Hepatocyte (in vitro differentiated cells): ENCODE results near the gene LRCOL1. TPM values are rescaled to one million over a fixed set of nuclear protein-coding genes. Genes with fewer than 3 reads are reported as not detected.
A peak's percentile ranks its signal among the peaks of the same experiment; 100 is the strongest.

Experiments
- DNase-seq: peaks from one replicate; pipeline ENCODE4 v3.0.0-alpha.2; 2016; ENCODE audit warnings: low spot score
- H2AFZ ChIP-seq: fragments of 200-600 bp; sonication (generic); 2 replicates; pipeline ENCODE4 v1.6.0; 2016; ENCODE audit warnings: antibody characterized with exemption, mild to moderate bottlenecking
- H3K27ac ChIP-seq: fragments of 200-600 bp; sonication (generic); 2 replicates; pipeline ENCODE4 v1.5.1; 2016; ENCODE audit warnings: mild to moderate bottlenecking
- H3K27me3 ChIP-seq: fragments of 200-600 bp; sonication (generic); 2 replicates; pipeline ENCODE4 v1.6.1; 2016
- H3K36me3 ChIP-seq: fragments of 200-600 bp; sonication (generic); replicated peaks from 2 replicates; pipeline ENCODE4 v1.5.1; 2016; ENCODE audit warnings: low read depth; ENCODE audit not compliant: insufficient read depth
- H3K4me1 ChIP-seq: fragments of 200-600 bp; sonication (generic); 2 replicates; pipeline ENCODE4 v1.5.1; 2016; ENCODE audit warnings: mild to moderate bottlenecking, moderate library complexity; ENCODE audit not compliant: insufficient read depth
- H3K4me2 ChIP-seq: fragments of 200-600 bp; sonication (generic); 2 replicates; pipeline ENCODE4 v1.6.0; 2016
- H3K4me3 ChIP-seq: fragments of 200-600 bp; sonication (generic); 2 replicates; pipeline ENCODE4 v1.5.1; 2016; ENCODE audit warnings: mild to moderate bottlenecking
- H3K79me2 ChIP-seq: fragments of 200-600 bp; sonication (generic); 2 replicates; pipeline ENCODE4 v1.6.0; 2017; ENCODE audit warnings: mild to moderate bottlenecking
- H3K9me2 ChIP-seq: fragments of 200-600 bp; sonication (generic); replicated peaks from 2 replicates; pipeline ENCODE4 v1.6.0; 2017; ENCODE audit warnings: mild to moderate bottlenecking; ENCODE audit not compliant: insufficient read depth
- H3K9me3 ChIP-seq: fragments of 200-600 bp; sonication (generic); 2 replicates; pipeline ENCODE4 v1.5.1; 2016; ENCODE audit warnings: low read depth, mild to moderate bottlenecking
- H4K20me1 ChIP-seq: fragments of 200-600 bp; sonication (generic); 2 replicates; pipeline ENCODE4 v1.6.0; 2016; ENCODE audit warnings: mild to moderate bottlenecking; ENCODE audit not compliant: insufficient read depth, poor library complexity, severe bottlenecking
- EZH2 ChIP-seq: fragments of 200-600 bp; sonication (generic); IDR thresholded peaks from 2 replicates; pipeline ENCODE4 v1.6.1; 2016; ENCODE audit warnings: antibody characterized with exemption, mild to moderate bottlenecking, borderline replicate concordance
- EZH2phosphoT487 ChIP-seq: fragments of 200-600 bp; sonication (generic); IDR thresholded peaks from one replicate; pipeline ENCODE4 v1.6.1; 2018; ENCODE audit warnings: antibody characterized with exemption, mild to moderate bottlenecking, low read depth, moderate library complexity; ENCODE audit not compliant: unreplicated experiment, severe bottlenecking
- WGBS: methylation state at CpG from one replicate; pipeline ENCODE4 v1.1.6; 2016; ENCODE audit warnings: low lambda C conversion rate; ENCODE audit errors: missing lambda C conversion rate; 5-methylcytosine and 5-hydroxymethylcytosine counted together
- polyA plus RNA-seq: library from polyadenylated mRNA; unstranded; fragments of >200 nt; fragmentation: Nextera tagmentation; extraction: Ambion mirVana; gene quantifications from 2 replicates; pipeline ENCODE4 v1.2.1, GENCODE V29; 2016
- total RNA-seq: library from RNA; depleted of rRNA; stranded (reverse); fragments of >200 nt; gene quantifications from 2 replicates; pipeline ENCODE4 v1.2.3, GENCODE V29; 2014
- TF ChIP-seq, protein P1 (sequence below): fragments of 200-600 bp; sonication (generic); IDR thresholded peaks from 2 replicates; pipeline ENCODE4 v1.5.1; 2016; ENCODE audit warnings: antibody characterized with exemption, mild to moderate bottlenecking; ENCODE audit not compliant: poor library complexity

LRCOL1 gene
- total and polyA plus RNA-seq, 2 experiments from 2014 or later, result 0.28 TPM; not detected in 1

DNA sequence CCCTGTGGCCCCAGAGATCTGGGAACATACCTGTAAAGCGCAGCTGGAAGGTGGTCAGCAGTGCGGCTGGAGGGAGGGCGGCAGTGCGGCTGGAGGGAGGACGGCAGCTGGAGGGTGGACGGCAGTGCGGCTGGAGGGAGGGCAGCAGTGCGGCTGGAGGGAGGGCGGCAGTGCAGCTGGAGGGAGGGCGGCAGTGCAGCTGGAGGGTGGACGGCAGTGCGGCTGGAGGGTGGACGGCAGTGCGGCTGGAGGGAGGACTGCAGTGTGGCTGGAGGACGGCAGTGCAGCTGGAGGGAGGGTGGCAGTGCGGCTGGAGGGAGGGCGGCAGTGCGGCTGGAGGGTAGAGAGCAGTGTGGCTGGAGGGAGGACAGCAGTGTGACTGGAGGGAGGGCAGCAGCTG lies 23.5 kb downstream of the LRCOL1 start:
- H3K9me3 ChIP-seq, result no peaks in the 10 kb centered on the region
- H3K9me2 ChIP-seq, result no peaks in the 10 kb centered on the region
- H4K20me1 ChIP-seq, result peaks cover 6% of the 10 kb centered on the region
- no peaks in the 10 kb centered on the region for H3K4me1 ChIP-seq
- no peak for TF ChIP-seq EZH2phosphoT487
- TF ChIP-seq, protein P1, sequence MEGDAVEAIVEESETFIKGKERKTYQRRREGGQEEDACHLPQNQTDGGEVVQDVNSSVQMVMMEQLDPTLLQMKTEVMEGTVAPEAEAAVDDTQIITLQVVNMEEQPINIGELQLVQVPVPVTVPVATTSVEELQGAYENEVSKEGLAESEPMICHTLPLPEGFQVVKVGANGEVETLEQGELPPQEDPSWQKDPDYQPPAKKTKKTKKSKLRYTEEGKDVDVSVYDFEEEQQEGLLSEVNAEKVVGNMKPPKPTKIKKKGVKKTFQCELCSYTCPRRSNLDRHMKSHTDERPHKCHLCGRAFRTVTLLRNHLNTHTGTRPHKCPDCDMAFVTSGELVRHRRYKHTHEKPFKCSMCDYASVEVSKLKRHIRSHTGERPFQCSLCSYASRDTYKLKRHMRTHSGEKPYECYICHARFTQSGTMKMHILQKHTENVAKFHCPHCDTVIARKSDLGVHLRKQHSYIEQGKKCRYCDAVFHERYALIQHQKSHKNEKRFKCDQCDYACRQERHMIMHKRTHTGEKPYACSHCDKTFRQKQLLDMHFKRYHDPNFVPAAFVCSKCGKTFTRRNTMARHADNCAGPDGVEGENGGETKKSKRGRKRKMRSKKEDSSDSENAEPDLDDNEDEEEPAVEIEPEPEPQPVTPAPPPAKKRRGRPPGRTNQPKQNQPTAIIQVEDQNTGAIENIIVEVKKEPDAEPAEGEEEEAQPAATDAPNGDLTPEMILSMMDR, result no peak
- H3K27me3 ChIP-seq, result peaks cover 8% of the 10 kb centered on the region
- WGBS, result 100% methylated on average over 2 of the region's 18 CpGs
- no peaks in the 10 kb centered on the region for H3K79me2 ChIP-seq
- no peak overlapping the region for H3K4me2 ChIP-seq
- no peak overlapping the region for H3K27ac ChIP-seq
- H2AFZ ChIP-seq, result no peak overlapping the region
- no peak for DNase-seq
- no peaks in the 10 kb centered on the region for H3K36me3 ChIP-seq
- no peak overlapping the region for H3K4me3 ChIP-seq

DNA sequence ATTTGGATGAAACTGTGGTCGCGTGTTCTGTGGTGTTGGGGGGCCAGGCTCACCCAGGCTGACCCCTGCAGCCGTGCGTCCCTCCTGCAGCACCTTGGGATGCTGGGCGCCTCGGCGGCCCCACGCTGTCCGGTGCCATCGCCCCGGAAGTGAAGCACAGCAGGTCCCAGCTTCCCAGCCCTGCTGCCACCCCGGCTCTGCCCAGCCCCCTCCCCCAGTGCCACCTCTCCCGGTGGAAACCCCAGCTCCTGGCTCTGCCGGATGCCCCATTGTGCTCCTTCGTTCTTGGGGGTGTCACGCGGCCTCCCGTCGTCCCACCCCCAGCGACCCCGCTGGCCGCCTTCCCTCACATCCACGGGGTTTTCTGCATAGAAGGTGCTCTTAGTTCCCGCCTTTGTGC lies 25.2 kb downstream of the LRCOL1 start:
- no peak for TF ChIP-seq EZH2
- TF ChIP-seq, protein P1, result no peak
- no peak for TF ChIP-seq EZH2phosphoT487
- H3K4me2 ChIP-seq, result no peak overlapping the region
- no peak overlapping the region for H2AFZ ChIP-seq
- no peak for DNase-seq
- peaks cover 12% of the 10 kb centered on the region for H3K27me3 ChIP-seq
- H3K9me2 ChIP-seq, result no peaks in the 10 kb centered on the region
- H3K79me2 ChIP-seq, result no peaks in the 10 kb centered on the region
- WGBS, result 89% methylated on average over 14 of the region's 24 CpGs
- H3K9me3 ChIP-seq, result no peaks in the 10 kb centered on the region
- H3K27ac ChIP-seq, result no peak overlapping the region
- no peak overlapping the region for H3K4me3 ChIP-seq
- H3K4me1 ChIP-seq, result no peaks in the 10 kb centered on the region
- peaks cover 8% of the 10 kb centered on the region for H4K20me1 ChIP-seq
- H3K36me3 ChIP-seq, result no peaks in the 10 kb centered on the region

DNA sequence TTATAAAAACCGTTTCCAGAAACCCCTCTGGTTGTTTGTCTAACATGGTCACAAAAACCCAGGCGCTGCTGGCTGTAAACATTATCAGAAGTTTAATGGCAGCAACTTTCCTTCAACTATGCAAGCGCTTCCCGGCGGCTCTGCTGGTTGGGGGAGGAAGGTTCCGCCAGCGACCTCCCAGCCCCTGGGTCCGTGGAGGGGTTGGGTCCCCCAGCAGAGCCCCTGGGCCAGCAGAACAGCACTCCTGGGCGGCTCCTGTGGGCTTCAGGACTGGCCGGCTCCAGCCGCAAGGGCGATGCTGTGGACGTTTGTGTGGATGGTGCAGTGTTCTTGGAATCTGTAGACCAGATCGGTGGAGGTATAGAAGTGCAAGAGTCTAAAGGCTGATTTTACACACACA lies 26.0 kb downstream of the LRCOL1 start:
- no peak overlapping the region for H2AFZ ChIP-seq
- H3K4me1 ChIP-seq, result no peaks in the 10 kb centered on the region
- DNase-seq, result no peak
- H3K79me2 ChIP-seq, result no peaks in the 10 kb centered on the region
- no peak for TF ChIP-seq EZH2
- TF ChIP-seq EZH2phosphoT487, result no peak
- TF ChIP-seq, protein P1, result no peak
- no peaks in the 10 kb centered on the region for H3K9me2 ChIP-seq
- H3K4me3 ChIP-seq, result no peak overlapping the region
- no peak overlapping the region for H3K27ac ChIP-seq
- 75% methylated on average over 14 of the region's 14 CpGs for WGBS
- H3K9me3 ChIP-seq, result no peaks in the 10 kb centered on the region
- peaks cover 8% of the 10 kb centered on the region for H4K20me1 ChIP-seq
- peaks cover 12% of the 10 kb centered on the region for H3K27me3 ChIP-seq
- no peak overlapping the region for H3K4me2 ChIP-seq
- H3K36me3 ChIP-seq, result no peaks in the 10 kb centered on the region

DNA sequence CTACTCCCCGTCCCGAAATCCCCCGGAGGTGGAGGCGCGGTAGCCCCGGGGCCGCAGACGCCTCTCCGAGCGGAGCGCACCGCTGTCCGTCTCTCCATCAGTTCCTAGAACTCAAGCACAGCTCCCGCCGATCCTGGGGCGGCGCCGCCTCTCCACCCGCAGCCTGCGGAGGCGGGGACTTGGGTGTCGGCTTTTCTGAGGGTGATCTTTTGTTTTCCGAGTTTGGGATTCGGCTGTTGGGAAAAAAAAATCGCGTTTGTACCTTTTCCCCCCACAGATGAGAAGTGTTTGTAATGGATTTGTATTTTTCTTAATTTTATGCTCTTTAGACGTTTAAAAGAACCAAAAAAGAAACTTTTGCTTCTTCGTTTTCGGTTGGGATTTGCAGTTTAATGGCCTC lies 26.6 kb downstream of the LRCOL1 start:
- no peaks in the 10 kb centered on the region for H3K36me3 ChIP-seq
- no peak overlapping the region for H3K27ac ChIP-seq
- no peaks in the 10 kb centered on the region for H3K9me2 ChIP-seq
- peaks cover 8% of the 10 kb centered on the region for H4K20me1 ChIP-seq
- H3K79me2 ChIP-seq, result no peaks in the 10 kb centered on the region
- H3K27me3 ChIP-seq, result peaks cover 12% of the 10 kb centered on the region
- H3K4me3 ChIP-seq, result no peak overlapping the region
- H3K4me1 ChIP-seq, result no peaks in the 10 kb centered on the region
- no peak for DNase-seq
- no peaks in the 10 kb centered on the region for H3K9me3 ChIP-seq
- 42% methylated on average over 27 of the region's 29 CpGs for whole genome bisulfite sequencing
- no peak overlapping the region for H2AFZ ChIP-seq
- H3K4me2 ChIP-seq, result no peak overlapping the region
- TF ChIP-seq, protein P1, result no peak
- TF ChIP-seq EZH2phosphoT487, result peak; percentile 55
